ENCODE measurements around the gene RNF113B.
A peak's percentile ranks its signal among the peaks of the same experiment; 100 is the strongest.

RNF113B gene

DNA sequence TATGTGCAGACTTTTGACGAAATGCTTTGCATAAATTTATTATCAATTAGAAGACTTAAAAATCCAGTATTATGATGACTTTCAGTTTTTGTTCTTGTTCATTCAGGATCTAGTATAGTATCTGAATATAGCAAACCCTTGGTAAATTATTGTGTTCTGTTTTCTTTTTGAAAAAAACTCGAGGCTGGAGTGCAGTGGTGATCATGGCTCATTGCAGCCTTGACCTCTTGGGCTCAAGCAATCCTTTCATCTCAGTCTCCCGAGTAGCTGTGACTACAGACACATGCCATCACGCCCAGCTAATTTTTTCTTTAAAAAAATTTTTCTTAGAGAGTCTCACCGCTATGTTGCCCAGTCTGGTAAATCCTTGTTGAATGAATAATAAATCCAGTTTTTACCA, 29.5 kb downstream of the RNF113B start:
- TF ChIP-seq, protein P1, sequence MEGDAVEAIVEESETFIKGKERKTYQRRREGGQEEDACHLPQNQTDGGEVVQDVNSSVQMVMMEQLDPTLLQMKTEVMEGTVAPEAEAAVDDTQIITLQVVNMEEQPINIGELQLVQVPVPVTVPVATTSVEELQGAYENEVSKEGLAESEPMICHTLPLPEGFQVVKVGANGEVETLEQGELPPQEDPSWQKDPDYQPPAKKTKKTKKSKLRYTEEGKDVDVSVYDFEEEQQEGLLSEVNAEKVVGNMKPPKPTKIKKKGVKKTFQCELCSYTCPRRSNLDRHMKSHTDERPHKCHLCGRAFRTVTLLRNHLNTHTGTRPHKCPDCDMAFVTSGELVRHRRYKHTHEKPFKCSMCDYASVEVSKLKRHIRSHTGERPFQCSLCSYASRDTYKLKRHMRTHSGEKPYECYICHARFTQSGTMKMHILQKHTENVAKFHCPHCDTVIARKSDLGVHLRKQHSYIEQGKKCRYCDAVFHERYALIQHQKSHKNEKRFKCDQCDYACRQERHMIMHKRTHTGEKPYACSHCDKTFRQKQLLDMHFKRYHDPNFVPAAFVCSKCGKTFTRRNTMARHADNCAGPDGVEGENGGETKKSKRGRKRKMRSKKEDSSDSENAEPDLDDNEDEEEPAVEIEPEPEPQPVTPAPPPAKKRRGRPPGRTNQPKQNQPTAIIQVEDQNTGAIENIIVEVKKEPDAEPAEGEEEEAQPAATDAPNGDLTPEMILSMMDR (IDR thresholded peaks at IDR 0.05; ENCODE audit: low read depth, low read length), result no peak

DNA sequence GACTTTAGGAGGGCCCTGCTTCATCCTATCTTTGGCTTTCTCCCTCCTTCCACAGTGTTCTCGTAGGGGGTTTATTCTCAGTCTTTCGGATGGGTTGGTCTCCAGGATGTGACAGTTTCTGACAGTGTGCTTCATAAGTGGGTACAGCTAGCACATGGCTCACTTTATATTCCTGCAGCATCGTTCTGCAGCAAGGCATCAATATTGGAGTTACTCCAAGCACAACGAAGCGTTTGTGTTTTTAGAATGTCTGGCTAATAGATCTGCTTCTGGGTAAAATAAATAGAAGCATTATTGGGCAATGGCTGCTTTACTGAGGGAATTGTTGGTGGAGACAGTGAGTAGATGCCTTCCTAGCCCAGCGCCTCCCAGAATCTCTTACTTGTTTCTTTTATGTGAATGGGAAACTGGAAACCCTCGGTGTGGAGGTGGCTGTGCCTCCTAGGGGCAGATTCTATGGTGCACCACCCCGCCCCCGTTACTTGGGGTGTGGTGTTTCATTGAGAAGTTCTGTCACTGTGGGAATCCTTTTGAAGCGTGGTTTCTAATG, 32.2 kb downstream of the RNF113B start:
- TF ChIP-seq, protein P1 (IDR thresholded peaks at IDR 0.05; ENCODE audit: low read depth, low read length), result no peak; the same call in 1 of the 2 replicates
- H3K4me3 ChIP-seq (ENCODE audit: low read depth, low read length), result peak overlapping the region; percentile 87

More for the DNA sequence above, 29.5 kb downstream of the RNF113B start:
- no peak overlapping the region for H3K4me3 ChIP-seq (ENCODE audit: low read depth, low read length)

DNA sequence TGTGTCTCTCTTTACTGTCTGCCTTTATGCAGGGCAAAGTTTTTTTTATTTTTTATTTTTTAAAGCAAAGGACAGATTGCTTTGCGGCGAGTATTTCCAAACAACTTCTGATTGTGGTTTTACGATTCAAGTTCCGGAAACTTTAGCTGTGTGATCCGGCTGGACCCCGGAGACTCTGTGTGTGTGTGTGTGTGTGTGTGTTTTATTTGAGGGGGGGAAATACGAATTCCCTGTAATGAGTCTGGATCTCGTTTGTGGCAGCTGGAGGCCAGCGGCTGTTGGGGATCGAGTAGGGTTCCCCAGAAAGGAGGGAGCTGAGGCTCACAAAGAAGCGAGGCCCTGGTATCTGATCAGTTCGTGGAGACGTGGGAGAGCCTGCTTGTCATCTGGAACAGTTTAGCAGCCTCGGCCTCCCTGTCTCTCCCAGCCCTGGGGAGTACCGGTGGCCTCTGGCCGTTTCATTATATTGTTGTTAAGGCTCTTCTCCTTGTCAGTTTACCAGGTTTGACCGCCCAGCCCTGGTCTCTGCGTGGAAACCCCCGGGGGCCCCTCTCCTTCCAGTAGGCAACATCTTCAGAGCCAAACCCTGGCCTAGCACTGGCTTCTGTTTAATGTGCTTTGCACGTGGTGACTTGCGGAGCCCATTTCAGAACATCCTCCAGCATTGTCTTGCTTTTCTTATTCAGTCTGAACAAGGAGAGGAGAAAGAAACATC, 32.9 kb downstream of the RNF113B start:
- TF ChIP-seq, protein P1 (IDR thresholded peaks at IDR 0.05; ENCODE audit: low read depth, low read length), result no peak
- H3K4me3 ChIP-seq (ENCODE audit: low read depth, low read length), result peak overlapping the region; percentile 87

DNA sequence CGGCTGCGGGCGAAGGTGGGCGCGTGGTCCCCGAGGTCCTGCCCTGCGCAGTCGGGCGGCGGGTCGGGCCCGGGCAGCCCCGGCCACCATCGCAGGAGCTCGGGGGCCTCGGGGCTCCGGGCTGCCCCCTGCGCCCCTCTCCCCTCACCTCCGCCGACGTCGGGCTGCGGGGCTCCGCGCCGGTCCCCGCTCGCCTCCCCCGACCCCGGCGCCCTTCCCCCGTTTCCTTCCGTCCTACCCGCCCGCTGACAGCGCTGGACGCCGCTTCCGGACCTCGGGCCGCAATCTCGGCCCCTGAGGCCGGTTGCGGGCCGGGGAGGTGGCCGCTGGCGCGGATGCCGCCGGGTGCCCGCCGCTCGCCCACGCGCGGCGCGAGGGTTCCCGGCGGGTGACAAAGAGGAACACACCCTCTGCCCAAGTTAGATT, 33.5 kb downstream of the RNF113B start:
- TF ChIP-seq, protein P1 (IDR thresholded peaks at IDR 0.05; ENCODE audit: low read depth, low read length), result no peak
- H3K4me3 ChIP-seq (ENCODE audit: low read depth, low read length), result peak overlapping the region; percentile 87

DNA sequence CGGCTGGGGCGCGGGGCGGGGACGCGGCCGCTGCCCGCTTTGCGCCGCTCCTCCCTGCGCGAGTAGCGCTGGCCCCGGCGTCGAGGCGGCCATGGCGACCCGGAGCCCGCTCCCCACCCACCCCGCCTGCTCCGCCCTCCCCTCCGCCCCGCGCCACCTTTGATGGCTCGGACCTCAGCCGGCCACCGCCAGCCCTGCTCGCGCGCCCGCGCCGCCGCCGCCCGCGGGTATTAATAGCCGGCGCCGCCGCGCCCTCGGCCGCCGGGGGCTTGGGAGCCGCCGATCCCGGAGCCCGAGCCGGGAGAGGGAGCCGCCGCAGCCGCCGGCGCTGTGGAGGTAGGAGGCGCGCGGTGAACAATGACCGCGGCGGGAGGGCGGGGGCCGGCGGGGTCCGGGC, 33.9 kb downstream of the RNF113B start:
- TF ChIP-seq, protein P1 (IDR thresholded peaks at IDR 0.05; ENCODE audit: low read depth, low read length), result no peak
- peak overlapping the region; percentile 87 for H3K4me3 ChIP-seq (ENCODE audit: low read depth, low read length)

DNA sequence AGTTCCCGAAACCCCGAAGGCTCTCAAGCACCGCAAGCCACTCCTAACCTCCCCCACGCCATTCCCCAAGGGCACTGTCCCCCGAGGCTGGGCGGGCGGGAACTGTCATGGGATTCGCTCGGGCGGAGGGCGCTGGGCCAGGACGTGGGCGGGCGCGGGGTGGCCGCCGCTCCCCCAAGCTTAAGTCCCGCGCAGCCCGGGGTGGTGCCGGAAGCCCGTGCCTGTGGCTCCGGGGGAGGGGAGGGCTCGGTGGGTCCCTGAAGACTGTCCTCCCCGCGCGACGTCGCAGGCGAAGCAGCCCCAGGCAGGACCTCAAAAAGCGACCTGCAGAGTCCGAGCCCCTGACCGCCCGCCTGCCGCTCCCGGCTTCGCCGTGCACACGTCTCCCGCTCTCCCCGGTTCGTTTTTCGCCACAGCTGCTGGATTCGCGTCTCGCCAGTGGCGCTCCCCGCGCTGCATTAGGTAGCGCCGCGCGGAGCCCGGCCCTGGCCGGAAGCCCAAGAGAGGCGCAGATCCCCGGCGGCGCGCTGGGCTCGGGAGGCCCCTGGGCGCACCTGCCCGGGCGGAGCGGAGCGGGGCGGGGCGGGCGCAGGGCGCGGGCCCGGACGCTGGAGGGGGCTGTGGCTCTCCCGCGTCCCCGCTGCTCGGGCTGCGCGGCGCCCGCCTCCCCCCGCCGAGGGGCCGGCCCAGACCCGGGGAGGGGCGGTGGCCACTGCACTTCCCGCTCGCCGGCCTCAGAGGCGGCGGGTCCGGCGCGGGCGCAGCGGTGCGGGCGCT, 34.5 kb downstream of the RNF113B start, which contains the start of gene FARP1:
Gene FARP1 (plus strand): TSS at position 715 of the 777 bp plus-strand sequence. CDS start 70,149 bp downstream, outside the sequence.
- TF ChIP-seq, protein P1 (IDR thresholded peaks at IDR 0.05; ENCODE audit: low read depth, low read length), result no peak
- peak within 1 kb of the TSS; percentile 87 for H3K4me3 ChIP-seq (ENCODE audit: low read depth, low read length)
